ENCODE data around the gene RHOV.

Gene RHOV

DNA sequence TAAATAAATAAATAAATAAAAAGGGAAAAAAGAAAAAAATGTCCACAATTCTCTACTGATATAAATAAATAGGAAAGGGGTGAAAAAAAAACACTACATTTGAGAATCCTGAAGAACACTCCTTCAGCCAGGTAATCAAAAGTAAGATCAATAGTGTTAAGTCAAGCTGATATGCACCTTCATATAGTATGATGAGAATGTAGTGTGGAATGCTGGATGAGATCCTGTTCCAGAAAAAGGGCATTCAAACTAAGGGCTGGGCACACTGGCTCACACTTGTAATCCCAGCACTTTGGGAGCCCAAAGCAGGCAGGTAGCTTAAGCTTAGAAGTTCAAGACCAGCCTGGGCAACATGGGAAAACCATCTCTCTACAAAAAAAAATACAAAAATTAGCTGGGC, 15.1 kb upstream of the RHOV start:
- no peak for DNase-seq (ENCODE audit: low read depth)
- H3K4me3 ChIP-seq (ENCODE audit: low read depth, low read length) = no peak overlapping the region
- TF ChIP-seq, protein P1, sequence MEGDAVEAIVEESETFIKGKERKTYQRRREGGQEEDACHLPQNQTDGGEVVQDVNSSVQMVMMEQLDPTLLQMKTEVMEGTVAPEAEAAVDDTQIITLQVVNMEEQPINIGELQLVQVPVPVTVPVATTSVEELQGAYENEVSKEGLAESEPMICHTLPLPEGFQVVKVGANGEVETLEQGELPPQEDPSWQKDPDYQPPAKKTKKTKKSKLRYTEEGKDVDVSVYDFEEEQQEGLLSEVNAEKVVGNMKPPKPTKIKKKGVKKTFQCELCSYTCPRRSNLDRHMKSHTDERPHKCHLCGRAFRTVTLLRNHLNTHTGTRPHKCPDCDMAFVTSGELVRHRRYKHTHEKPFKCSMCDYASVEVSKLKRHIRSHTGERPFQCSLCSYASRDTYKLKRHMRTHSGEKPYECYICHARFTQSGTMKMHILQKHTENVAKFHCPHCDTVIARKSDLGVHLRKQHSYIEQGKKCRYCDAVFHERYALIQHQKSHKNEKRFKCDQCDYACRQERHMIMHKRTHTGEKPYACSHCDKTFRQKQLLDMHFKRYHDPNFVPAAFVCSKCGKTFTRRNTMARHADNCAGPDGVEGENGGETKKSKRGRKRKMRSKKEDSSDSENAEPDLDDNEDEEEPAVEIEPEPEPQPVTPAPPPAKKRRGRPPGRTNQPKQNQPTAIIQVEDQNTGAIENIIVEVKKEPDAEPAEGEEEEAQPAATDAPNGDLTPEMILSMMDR (IDR thresholded peaks at IDR 0.05; ENCODE audit: control insufficient read depth, extremely low read depth, insufficient read depth) = no peak

DNA sequence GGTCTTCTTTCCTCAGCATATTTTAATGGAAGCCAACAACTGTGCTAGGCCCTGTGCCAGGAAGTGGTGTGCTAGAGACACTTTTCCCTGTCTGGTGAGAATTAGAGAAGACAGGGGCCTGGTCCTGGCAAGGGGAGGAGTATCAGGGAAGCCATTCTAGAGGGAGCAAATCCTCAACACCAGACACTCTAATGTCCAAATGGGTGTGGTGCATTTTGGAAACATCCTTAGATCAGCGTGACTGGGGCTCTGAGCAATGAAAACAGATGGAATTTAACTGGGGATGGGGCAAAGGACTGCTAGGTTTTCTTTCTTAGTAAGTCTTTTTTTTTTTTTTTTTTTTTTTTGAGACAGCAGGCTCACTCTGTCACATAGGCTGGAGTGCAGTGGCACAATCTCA, 12.6 kb upstream of the RHOV start:
- TF ChIP-seq, protein P1 (IDR thresholded peaks at IDR 0.05; ENCODE audit: control insufficient read depth, extremely low read depth, insufficient read depth) = no peak
- DNase-seq (ENCODE audit: low read depth) = no peak
- no peak overlapping the region for H3K4me3 ChIP-seq (ENCODE audit: low read depth, low read length)

- H3K4me3 ChIP-seq (ENCODE audit: low read depth, low read length) = no peak overlapping the region
- DNase-seq (ENCODE audit: low read depth) = no peak
- TF ChIP-seq, protein P1 (IDR thresholded peaks at IDR 0.05; ENCODE audit: control insufficient read depth, extremely low read depth, insufficient read depth) = no peak
Measured at GRCh38 chr15:40881351-40881750, 7.3 kb upstream of the RHOV start.

- TF ChIP-seq, protein P1 (IDR thresholded peaks at IDR 0.05; ENCODE audit: control insufficient read depth, extremely low read depth, insufficient read depth) = no peak
- H3K4me3 ChIP-seq (ENCODE audit: low read depth, low read length) = no peak overlapping the region
- no peak for DNase-seq (ENCODE audit: low read depth)
Measured at GRCh38 chr15:40879609-40880008, 5.6 kb upstream of the RHOV start.

- H3K4me3 ChIP-seq (ENCODE audit: low read depth, low read length) = no peak overlapping the region
- no peak for DNase-seq (ENCODE audit: low read depth)
- TF ChIP-seq, protein P1 (IDR thresholded peaks at IDR 0.05; ENCODE audit: control insufficient read depth, extremely low read depth, insufficient read depth) = no peak
Measured at GRCh38 chr15:40878785-40879184, 4.8 kb upstream of the RHOV start.

GRCh38 chr15:40877694-40878093, 3.7 kb upstream of the RHOV start:
- no peak overlapping the region for H3K4me3 ChIP-seq (ENCODE audit: low read depth, low read length)
- TF ChIP-seq, protein P1 (IDR thresholded peaks at IDR 0.05; ENCODE audit: control insufficient read depth, extremely low read depth, insufficient read depth) = no peak
- no peak for DNase-seq (ENCODE audit: low read depth)

GRCh38 chr15:40875991-40876730, 2.1 kb upstream of the RHOV start:
- TF ChIP-seq, protein P1 (IDR thresholded peaks at IDR 0.05; ENCODE audit: control insufficient read depth, extremely low read depth, insufficient read depth) = no peak
- no peak overlapping the region for H3K4me3 ChIP-seq (ENCODE audit: low read depth, low read length)
- DNase-seq (ENCODE audit: low read depth) = no peak

Measured in LNCaP clone FGC (cell line).